NB4 (cell line): ENCODE results near the gene CDH7.

Source experiments
- DNase-seq: peaks from one replicate; pipeline ENCODE4 v3.0.0; 2010; ENCODE audit warnings: low read depth
- H3K4me3 ChIP-seq: one replicate; pipeline ENCODE4 v1.5.1; 2011; ENCODE audit warnings: mild to moderate bottlenecking, low read depth, low read length, moderate library complexity
- MYC ChIP-seq: IDR thresholded peaks from 2 replicates; pipeline ENCODE4 v1.6.1; 2011; ENCODE audit warnings: low read depth, low read length
- POLR2A ChIP-seq: IDR thresholded peaks from 2 replicates; pipeline ENCODE4 v1.6.1; 2011; ENCODE audit warnings: mild to moderate bottlenecking; ENCODE audit not compliant: insufficient read length; ENCODE audit errors: extremely low read depth
- TF ChIP-seq, protein P1 (sequence below): IDR thresholded peaks from one replicate; pipeline ENCODE4 v1.5.1; 2012; ENCODE audit warnings: low read depth, low read length
- TF ChIP-seq, protein P2 (sequence below): IDR thresholded peaks from 2 replicates; pipeline ENCODE4 v1.6.1; 2011; ENCODE audit warnings: low read depth, low read length

CDH7 gene, protein sequence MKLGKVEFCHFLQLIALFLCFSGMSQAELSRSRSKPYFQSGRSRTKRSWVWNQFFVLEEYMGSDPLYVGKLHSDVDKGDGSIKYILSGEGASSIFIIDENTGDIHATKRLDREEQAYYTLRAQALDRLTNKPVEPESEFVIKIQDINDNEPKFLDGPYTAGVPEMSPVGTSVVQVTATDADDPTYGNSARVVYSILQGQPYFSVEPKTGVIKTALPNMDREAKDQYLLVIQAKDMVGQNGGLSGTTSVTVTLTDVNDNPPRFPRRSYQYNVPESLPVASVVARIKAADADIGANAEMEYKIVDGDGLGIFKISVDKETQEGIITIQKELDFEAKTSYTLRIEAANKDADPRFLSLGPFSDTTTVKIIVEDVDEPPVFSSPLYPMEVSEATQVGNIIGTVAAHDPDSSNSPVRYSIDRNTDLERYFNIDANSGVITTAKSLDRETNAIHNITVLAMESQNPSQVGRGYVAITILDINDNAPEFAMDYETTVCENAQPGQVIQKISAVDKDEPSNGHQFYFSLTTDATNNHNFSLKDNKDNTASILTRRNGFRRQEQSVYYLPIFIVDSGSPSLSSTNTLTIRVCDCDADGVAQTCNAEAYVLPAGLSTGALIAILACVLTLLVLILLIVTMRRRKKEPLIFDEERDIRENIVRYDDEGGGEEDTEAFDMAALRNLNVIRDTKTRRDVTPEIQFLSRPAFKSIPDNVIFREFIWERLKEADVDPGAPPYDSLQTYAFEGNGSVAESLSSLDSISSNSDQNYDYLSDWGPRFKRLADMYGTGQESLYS

DNA sequence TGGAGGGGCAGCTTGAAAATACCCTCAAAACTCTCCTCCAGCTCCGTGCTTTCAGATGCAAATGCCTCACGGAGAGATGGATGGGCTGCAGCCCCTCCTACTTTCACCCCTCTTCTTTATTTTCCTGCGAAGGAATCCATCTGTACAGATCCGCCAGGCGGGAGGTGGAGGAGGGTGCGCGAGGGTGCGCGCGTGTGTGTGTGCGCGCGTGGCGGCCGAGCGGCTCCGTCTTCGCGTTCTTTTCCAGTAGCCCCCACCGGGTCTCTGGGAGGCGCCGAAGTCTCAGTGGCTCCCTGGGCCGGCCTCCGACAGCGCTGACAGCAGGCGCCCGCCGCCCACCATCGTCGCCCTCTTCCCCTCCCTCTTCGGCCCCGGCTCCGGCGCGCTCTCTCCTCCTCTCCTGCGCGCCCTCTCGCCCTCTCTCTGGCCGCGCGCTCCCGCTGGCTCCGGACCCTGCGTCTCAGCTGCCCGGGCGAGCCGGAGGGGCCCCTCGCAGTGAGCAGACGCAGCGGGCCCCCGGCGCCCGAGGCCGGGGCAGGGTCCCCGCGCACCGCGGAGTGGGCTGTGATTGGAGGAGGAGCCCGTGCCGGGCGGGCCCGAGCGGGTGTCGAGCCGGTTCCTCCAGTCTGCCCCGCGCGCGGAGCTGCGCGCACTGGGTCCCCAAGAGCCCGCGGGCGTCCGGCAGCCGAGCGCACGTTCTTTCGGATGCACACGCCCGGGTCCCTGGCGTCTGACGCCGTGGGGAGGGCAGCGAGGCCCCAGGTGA, at the start of gene CDH7:
Gene CDH7, plus strand, starts transcription at position 624 of the 766 bp plus-strand sequence. CDS start 11,831 bp downstream, outside the sequence.
- TF ChIP-seq MYC (no peak), POLR2A (no peak)
- TF ChIP-seq, protein P1, sequence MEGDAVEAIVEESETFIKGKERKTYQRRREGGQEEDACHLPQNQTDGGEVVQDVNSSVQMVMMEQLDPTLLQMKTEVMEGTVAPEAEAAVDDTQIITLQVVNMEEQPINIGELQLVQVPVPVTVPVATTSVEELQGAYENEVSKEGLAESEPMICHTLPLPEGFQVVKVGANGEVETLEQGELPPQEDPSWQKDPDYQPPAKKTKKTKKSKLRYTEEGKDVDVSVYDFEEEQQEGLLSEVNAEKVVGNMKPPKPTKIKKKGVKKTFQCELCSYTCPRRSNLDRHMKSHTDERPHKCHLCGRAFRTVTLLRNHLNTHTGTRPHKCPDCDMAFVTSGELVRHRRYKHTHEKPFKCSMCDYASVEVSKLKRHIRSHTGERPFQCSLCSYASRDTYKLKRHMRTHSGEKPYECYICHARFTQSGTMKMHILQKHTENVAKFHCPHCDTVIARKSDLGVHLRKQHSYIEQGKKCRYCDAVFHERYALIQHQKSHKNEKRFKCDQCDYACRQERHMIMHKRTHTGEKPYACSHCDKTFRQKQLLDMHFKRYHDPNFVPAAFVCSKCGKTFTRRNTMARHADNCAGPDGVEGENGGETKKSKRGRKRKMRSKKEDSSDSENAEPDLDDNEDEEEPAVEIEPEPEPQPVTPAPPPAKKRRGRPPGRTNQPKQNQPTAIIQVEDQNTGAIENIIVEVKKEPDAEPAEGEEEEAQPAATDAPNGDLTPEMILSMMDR, result no peak
- TF ChIP-seq, protein P2, sequence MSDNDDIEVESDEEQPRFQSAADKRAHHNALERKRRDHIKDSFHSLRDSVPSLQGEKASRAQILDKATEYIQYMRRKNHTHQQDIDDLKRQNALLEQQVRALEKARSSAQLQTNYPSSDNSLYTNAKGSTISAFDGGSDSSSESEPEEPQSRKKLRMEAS, result no peak
- no peak within 1 kb of the TSS for H3K4me3 ChIP-seq
- no peak for DNase-seq

DNA sequence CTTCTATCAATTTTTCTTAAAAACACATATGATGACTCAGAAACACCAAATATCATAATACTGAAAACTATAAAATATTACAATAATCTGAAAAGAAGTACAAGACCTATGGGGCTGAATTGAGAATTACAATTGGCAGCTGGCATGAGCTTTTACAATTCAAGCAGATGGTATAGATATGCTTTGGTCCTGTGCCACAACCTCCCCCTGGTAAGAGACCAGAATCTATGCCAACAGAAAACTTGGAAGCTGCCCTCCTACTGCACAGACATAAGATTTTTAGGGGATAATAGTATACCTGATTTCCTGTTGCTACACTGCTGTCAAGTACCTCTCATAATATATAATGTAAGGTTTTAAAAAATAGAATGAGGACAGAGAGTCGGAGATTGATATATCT, 46.8 kb upstream of the CDH7 start:
- TF ChIP-seq POLR2A, result no peak
- TF ChIP-seq, protein P1, result no peak
- TF ChIP-seq, protein P2, result no peak
- TF ChIP-seq MYC, result no peak
- no peak for DNase-seq
- H3K4me3 ChIP-seq, result no peak overlapping the region

DNA sequence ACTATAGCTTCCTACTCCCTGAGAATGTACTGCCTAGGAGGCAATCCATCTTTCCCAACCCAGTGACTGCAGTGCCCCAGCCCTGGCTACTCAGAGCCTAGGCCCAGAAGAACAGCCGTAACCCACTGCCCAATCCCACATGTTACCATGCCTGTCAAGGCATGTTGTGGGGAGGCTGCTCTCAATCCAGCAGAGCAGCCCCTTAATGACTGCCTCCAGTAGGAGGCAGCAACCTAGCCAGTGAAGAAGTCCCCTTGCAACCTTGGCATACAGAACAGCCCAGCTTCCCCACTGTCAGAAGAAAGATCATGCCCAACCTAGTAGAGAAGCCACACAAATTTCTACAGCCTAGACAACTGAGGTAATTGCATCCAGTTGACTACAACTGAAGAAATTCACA, 44.2 kb upstream of the CDH7 start:
- no peak for DNase-seq
- no peak overlapping the region for H3K4me3 ChIP-seq
- no peak for TF ChIP-seq POLR2A
- TF ChIP-seq, protein P2, result no peak
- TF ChIP-seq, protein P1, result no peak
- no peak for TF ChIP-seq MYC

DNA sequence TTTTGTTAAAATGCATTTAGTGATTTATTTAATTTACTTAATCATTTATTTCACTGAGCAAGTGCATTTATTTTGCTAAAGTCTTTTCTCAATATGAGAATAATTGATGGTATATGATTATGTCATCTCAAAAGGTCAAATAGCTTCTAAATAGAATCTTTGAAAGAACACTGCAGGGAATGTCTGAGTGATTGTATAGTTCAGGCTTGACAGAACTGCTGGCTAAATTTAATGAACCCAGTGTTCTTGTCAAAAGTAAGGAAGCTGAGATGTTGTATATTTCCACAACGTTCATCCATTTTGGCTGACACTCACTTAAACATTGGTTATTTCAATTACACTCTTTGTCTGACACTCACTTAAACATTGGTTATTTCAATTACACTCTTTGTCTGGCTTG, 39.3 kb upstream of the CDH7 start:
- DNase-seq, result no peak
- TF ChIP-seq, protein P1, result no peak
- TF ChIP-seq, protein P2, result no peak
- TF ChIP-seq POLR2A (no peak), MYC (no peak)

DNA sequence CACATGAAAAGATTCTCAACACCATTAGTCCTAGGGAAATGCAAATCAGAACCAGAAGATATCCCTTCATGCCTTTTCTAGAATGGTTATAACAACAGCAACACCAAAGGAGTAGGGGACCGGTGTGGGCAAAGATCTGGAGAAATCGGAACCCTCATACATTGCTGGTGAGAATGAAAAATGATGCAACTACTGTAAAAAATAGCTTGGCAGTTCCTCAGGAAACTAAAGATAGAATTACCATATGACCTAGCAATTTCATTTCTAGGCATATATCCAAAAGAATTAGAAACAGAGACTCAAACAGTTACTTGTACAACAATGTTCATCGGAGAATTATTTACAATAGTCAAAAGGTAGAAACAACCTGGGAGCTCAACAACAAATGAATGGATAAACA, 29.2 kb upstream of the CDH7 start:
- H3K4me3 ChIP-seq, result no peak overlapping the region
- no peak for TF ChIP-seq MYC
- TF ChIP-seq, protein P1, result no peak
- DNase-seq, result no peak

More for the DNA sequence above, 39.3 kb upstream of the CDH7 start:
- H3K4me3 ChIP-seq, result no peak overlapping the region
